NCI-H2196 (cell line): ENCODE measurements around the gene GPSM3.
"Not testable (repeated sequence)": the region's sequence is repeated elsewhere in the genome, so short reads cannot be mapped to it uniquely, and the experiment has no call there.

Source experiments
- DNase-seq: peaks from one replicate; lab custom pipeline; 2025; ENCODE audit not compliant: unreplicated experiment; lab: John Stamatoyannopoulos, UW

Gene GPSM3, protein sequence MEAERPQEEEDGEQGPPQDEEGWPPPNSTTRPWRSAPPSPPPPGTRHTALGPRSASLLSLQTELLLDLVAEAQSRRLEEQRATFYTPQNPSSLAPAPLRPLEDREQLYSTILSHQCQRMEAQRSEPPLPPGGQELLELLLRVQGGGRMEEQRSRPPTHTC

GRCh38 chr6:32192608-32193039, at the start of gene GPSM3:
GPSM3 (minus strand) TSS chr6:32192643; CDS start chr6:32192513, 130 bp downstream.
- DNase-seq: no peak

- no peak for DNase-seq
Measured at GRCh38 chr6:32240686-32241085, 48.2 kb upstream of the GPSM3 start.

- DNase-seq: no peak
Measured at GRCh38 chr6:32239462-32239861, 47.0 kb upstream of the GPSM3 start.

- no peak for DNase-seq
Measured at GRCh38 chr6:32234934-32235333, 42.5 kb upstream of the GPSM3 start.

- no peak for DNase-seq
Measured at GRCh38 chr6:32226434-32226833, 34.0 kb upstream of the GPSM3 start.

- DNase-seq: no peak
Measured at GRCh38 chr6:32224696-32225095, 32.3 kb upstream of the GPSM3 start.

GRCh38 chr6:32223258-32224235, 31.1 kb upstream of the GPSM3 start, which contains the start of gene NOTCH4:
NOTCH4 (minus strand) TSS chr6:32224067; CDS start chr6:32223928, 139 bp downstream.
- DNase-seq: no peak

- no peak for DNase-seq
Measured at GRCh38 chr6:32222333-32223230, 30.1 kb upstream of the GPSM3 start.

DNA sequence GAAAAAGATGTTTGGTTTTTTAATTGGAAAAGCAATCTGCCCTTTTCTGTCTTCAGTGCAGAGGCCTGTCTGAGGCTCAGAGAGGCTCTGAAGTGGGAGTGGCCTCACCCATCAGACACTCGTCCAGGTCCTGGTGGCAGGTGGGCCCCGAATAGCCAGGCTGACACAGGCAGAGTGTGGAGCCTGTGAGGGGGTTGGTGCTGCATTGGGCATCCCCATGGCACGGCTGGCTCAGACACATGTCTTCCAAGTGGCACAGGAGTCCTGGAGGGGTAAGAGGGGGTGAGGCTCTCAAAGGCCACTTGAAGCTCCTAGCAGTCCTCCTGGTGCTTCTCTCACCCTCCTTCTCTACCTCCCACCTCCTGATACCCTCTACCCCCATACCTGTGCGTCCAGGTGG, 27.6 kb upstream of the GPSM3 start:
- DNase-seq: no peak

DNA sequence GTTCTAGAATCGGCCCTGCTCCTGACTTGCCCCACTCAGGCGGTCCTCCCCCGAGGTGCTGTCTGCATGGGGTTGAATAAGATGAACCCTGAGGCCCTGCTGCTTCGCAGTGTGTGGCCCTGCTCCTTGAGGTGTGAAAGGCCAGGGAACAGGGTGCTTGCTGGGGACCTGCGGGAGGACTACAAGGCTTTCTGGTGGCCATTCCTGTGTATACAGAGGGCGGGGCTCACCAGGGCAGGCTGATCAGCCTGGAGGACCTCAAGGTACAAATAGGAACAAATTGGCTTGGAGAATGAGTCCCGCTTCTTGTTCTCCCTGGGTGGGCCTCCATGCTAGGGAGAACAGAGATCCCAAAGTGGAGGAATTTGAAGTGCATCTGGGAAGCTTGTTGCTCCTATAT, 25.7 kb upstream of the GPSM3 start:
- DNase-seq: no peak

DNA sequence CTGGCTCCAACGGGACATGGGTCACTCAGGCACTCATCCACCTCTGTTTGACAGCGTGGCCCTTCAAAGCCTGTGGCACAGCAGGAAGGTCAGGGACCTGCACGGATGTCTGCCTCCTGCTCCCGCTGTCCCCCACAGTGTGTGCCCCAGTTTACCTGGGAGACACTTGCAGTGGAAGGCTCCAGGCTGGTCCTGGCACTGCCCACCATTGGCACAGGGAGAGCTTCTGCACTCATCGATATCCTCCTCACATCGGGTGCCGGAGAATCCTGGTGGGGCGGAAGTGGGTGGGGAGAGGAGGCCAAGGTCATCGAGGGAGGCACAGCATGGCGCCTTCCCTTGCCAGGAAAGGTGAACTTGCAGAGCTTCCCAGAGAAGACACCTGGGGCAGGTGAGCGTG, 24.6 kb upstream of the GPSM3 start:
- DNase-seq: no peak

DNA sequence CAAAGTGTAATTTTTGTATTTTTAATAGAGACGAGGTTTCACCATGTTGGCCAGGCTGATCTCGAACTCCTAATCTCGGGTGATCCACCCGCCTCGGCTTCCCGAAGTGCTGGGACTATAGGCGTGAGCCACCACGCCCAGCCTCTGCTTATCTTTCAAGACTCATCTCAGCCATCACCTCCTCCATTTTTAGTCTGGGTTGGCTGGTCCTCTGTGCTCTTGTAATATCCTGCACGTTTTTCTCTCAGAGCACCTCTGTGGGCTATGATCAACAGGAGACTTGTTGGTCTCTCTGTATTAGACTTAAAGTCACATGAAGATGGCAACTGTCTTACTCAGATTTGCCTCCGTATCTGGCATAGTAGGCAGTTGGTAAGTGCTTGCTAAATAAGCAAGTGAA, 23.8 kb upstream of the GPSM3 start:
- no peak for DNase-seq

- no peak for DNase-seq
Measured at GRCh38 chr6:32215617-32216016, 23.2 kb upstream of the GPSM3 start.

DNA sequence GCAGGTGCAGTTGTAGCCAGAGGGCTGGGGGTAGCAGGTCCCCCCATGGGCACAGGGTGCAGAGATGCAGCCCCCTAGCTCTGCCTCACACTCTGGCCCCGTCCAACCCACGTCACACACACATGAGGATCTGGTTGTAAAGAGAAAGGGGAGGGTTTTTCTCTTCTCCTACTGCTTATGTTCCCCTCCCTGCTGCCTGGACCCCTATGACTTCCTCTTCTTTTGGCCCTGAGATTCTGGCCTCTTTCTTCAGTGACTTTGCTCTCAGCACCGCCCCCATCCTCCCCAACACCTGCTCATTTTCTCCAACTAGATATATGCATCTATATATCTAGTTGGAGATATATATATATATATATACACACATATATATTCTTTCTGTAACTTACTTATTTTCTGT, 21.7 kb upstream of the GPSM3 start:
- no peak for DNase-seq

GRCh38 chr6:32213649-32214048, 21.2 kb upstream of the GPSM3 start:
- DNase-seq: no peak

DNA sequence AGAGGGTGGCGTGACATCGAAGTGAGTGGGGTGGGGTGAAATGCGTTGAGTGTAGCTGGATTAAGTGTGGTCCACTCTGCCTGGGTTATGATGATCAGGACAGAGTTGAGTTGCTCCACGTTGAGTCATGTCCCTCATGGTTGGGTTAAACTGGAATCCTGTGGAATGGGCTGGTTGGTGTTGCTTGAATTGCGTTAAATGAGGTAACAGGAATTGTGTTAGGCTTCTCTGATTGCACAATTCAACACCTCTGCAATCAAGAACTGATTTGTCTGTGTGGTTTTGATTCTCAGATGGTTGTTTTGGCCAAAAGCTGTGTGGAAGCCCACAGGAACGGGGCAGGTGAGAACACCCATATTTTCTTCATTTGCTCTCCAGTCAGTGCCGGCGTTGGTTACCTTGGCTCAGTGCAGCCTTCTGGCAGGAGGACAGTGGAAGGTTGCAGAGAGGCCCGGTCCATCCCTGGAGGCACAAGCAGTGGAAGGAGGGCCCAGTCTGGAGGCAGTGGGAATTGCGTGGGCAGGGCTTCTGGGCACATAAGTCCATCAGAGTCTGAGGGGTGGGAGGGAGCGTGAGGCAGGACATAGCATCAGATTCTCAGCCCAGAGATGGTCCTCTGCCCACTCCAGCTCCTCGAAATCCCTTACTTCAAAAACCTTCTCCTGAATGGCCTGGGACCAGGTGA, 19.8 kb upstream of the GPSM3 start:
- DNase-seq: no peak

- not testable (repeated sequence) for DNase-seq
Measured at GRCh38 chr6:32211432-32211831, 19.0 kb upstream of the GPSM3 start.

- no peak for DNase-seq
Measured at GRCh38 chr6:32210191-32210601, 17.8 kb upstream of the GPSM3 start.

DNA sequence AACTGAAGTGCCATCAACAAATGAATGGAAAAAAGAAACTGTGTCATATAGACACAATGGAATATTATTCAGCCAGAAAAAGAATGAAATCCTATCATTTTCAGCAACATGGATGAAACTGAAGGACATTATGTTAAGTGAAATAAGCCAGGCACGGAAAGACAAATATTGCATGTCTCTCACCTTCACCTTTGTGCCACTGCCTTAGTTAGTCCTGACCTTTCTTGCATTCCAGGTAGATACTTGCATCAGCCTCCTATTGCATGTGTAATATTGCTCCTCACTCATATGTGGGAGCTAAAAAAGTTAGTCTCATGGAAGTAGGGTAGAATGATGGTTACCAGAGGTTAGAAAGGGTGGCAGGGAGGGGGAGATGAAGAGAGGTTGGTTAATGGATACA, 16.6 kb upstream of the GPSM3 start:
- no peak for DNase-seq

DNA sequence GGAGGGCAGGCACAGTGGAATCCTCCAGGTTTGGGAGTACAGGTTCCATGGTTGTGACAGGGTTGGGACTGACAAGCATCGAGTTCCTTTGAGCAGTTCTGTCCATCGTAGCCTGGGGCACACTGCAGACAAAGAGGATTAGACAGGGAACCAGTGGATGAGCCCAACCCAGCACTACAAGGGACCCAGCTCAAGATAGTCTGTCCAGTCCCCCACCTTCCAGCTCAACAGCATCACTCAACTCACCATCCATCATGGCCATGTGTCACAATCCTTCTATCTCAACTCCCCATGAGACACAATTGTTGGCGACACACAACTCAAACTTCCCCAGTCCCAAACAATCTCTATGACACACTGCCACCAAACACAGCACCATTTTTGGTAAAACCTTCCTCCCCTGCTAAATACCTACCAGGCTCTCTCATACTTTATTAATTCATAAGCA, 11.8 kb upstream of the GPSM3 start:
- DNase-seq: no peak
